Tibial nerve (tissue), 4 donors: Measurements from ENCODE around the gene MED8. TPM values are rescaled to one million over a fixed set of nuclear protein-coding genes. Genes with fewer than 3 reads are reported as not detected.

ENCODE experiments used
- DNase-seq, 2 donors: peaks; one replicate each; pipeline ENCODE4 v3.0.0-alpha.2; 2019; ENCODE audit warnings: low spot score in 2 of 2
- H3K27ac ChIP-seq, 4 donors: fragments of 200-600 bp; sonication (generic) in 3 of 4; one replicate each; pipeline ENCODE4 v1.5.1; 2017 to 2019; ENCODE audit warnings: mild to moderate bottlenecking in 1 of 4
- H3K27me3 ChIP-seq, 2 donors: fragments of 200-600 bp; sonication (generic) in 1 of 2; one replicate each; pipeline versions ENCODE4 v1.5.1 to v1.6.0; 2017 to 2019
- H3K36me3 ChIP-seq, 3 donors: fragments of 200-600 bp; sonication (generic); one replicate each; pipeline ENCODE4 v1.5.1; 2018 to 2019
- H3K4me1 ChIP-seq, 4 donors: fragments of 200-600 bp; sonication (generic) in 3 of 4; one replicate each; pipeline ENCODE4 v1.5.1; 2017 to 2019
- H3K4me3 ChIP-seq, 4 donors: fragments of 200-600 bp; sonication (generic) in 3 of 4; one replicate each; pipeline ENCODE4 v1.5.1; 2017 to 2019; ENCODE audit warnings: mild to moderate bottlenecking in 1 of 4, moderate library complexity in 1 of 4
- H3K9me3 ChIP-seq, 4 donors: fragments of 200-600 bp; sonication (generic) in 3 of 4; one replicate each; pipeline ENCODE4 v1.5.1; 2017 to 2019
- CTCF ChIP-seq, 5 experiments: fragments of 200-600 bp in 3 of 5; fragments of 450-650 bp in 2 of 5; sonication (generic) in 3 of 5; IDR thresholded peaks; one replicate each; pipeline ENCODE4 v1.5.1; 2016 to 2019; ENCODE audit warnings: antibody characterized with exemption in 5 of 5, mild to moderate bottlenecking in 3 of 5, moderate library complexity in 2 of 5
- EP300 ChIP-seq, 2 donors: sonication (generic); formaldehyde crosslinking; IDR thresholded peaks; one replicate each; pipeline ENCODE4 v1.6.1; 2017; ENCODE audit warnings: antibody characterized with exemption in 2 of 2, mild to moderate bottlenecking in 1 of 2
- POLR2A ChIP-seq, 2 donors: fragments of 450-650 bp; IDR thresholded peaks; one replicate each; pipeline ENCODE4 v1.6.1; 2017; ENCODE audit warnings: antibody characterized with exemption in 2 of 2, mild to moderate bottlenecking in 2 of 2, moderate library complexity in 2 of 2
- WGBS, 2 donors: methylation state at CpG; one replicate each; pipeline ENCODE4 v1.1.5; 2018; 5-methylcytosine and 5-hydroxymethylcytosine counted together
- total RNA-seq, 4 donors: library from RNA; depleted of rRNA; stranded (reverse); fragments of >200 nt; gene quantifications; one replicate each; pipeline ENCODE4 v1.1.0, GENCODE V29; 2016

The MED8 gene
- total RNA-seq, 4 donors from 2014 or later, result 22.8 to 35.1 (median 28.5) TPM

DNA sequence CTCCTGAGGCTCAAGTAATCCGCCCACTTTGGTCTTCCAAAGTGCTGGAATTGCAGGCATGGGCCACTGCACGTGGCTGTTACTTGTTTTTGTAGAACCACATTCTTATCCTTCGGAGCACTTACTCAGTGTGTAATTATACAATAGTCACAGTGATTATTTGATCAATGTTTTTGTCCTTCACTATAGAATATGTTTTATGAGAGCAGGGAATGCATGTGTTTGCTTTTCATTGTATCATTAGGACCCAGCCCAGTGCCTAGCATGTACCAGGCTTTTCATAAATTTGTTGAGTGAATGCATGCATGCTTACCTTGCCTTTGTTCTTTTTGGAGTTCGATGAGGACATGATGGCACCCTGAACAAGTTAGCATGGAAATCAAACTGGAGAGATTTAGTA, 5.9 kb upstream of the MED8 start:
- DNase-seq, result no peak
- H3K4me3 ChIP-seq, result no peak overlapping the region
- H3K9me3 ChIP-seq, result no peaks in the 10 kb centered on the region
- TF ChIP-seq CTCF (IDR thresholded peaks at IDR 0.05) (no peak), EP300 (IDR thresholded peaks at IDR 0.05) (no peak), POLR2A (IDR thresholded peaks at IDR 0.05) (no peak)
- H3K27ac ChIP-seq, result no peak overlapping the region
- H3K4me1 ChIP-seq, result peaks cover 0 to 16% (median 7%) of the 10 kb centered on the region in 4 donors
- H3K36me3 ChIP-seq, result peaks cover 0 to 38% (median 0%) of the 10 kb centered on the region in 3 donors
- no peaks in the 10 kb centered on the region for H3K27me3 ChIP-seq
- 81 to 88% methylated on average over 4 of the region's 4 CpGs for WGBS, 2 donors

DNA sequence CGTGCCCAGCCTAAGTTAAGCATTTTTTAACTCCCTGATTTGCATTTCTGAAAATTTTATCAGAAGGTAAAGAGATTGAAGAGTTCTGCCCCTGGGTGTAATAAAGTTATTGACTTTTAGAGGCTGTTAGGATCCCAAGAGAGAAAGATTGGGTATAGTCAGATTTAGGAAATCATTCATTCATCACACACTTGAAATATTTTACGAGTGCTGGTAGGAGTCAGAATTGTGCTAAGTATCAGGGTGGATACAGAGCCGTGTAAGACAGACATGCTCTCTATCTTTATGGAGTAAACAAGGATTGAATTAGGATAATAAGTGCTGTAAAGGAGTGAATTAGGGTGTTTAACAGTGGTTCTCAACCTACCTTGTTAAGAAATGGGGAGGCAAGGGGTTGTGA, 3.1 kb upstream of the MED8 start:
- no peak for DNase-seq
- H3K9me3 ChIP-seq, result no peaks in the 10 kb centered on the region
- 79 to 82% methylated on average over 3 of the region's 3 CpGs for WGBS, 2 donors
- peaks cover 0 to 34% (median 22%) of the 10 kb centered on the region in 4 donors for H3K4me1 ChIP-seq
- TF ChIP-seq EP300 (IDR thresholded peaks at IDR 0.05) (no peak), POLR2A (IDR thresholded peaks at IDR 0.05) (no peak), CTCF (IDR thresholded peaks at IDR 0.05) (no peak)
- no peak overlapping the region for H3K4me3 ChIP-seq
- no peak overlapping the region for H3K27ac ChIP-seq
- H3K36me3 ChIP-seq, result peaks cover 0 to 36% (median 0%) of the 10 kb centered on the region in 3 donors
- H3K27me3 ChIP-seq, result no peaks in the 10 kb centered on the region

DNA sequence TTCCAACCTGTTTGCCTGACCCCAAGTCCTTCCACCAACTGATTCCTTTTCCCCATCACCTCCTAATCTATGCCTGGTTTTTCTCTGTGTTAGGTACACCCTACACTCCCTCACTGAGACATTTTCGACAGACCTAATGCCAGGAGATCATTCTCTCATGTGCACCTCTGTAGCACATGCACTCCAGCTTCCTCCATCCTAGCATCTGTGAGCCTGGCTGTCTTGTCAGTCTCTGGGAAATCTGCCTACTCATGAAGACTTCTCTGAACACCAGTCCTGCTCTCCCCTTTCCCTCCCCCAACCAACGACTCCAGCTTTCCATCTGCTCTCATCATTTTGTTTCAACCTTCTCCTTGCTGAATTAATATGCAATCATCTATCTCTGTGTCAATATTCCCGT, 987 bp downstream of the MED8 start:
- TF ChIP-seq CTCF (IDR thresholded peaks at IDR 0.05), result no peak
- no peak for TF ChIP-seq EP300 (IDR thresholded peaks at IDR 0.05)
- TF ChIP-seq POLR2A (IDR thresholded peaks at IDR 0.05), result no peak
- Histone ChIP-seq H3K27ac (peak overlapping the region in 1 of 4 donors; percentile 90), H3K36me3 (peaks cover 0 to 40% (median 27%) of the 10 kb centered on the region in 3 donors), H3K4me1 (peaks cover 0 to 32% (median 26%) of the 10 kb centered on the region in 4 donors), H3K9me3 (no peaks in the 10 kb centered on the region), H3K27me3 (no peaks in the 10 kb centered on the region), H3K4me3 (peak overlapping the region; percentile 50 to 94 (median 72))
- 37% methylated on average over 3 of the region's 3 CpGs for WGBS, 2 donors
- no peak for DNase-seq

- H3K4me1 ChIP-seq, result peaks cover 0 to 36% (median 26%) of the 10 kb centered on the region in 4 donors
- H3K9me3 ChIP-seq, result no peaks in the 10 kb centered on the region
- H3K36me3 ChIP-seq, result peaks cover 0 to 45% (median 30%) of the 10 kb centered on the region in 3 donors
- H3K27ac ChIP-seq, result peak overlapping the region in 2 of 4 donors; percentile 23 to 90
- H3K27me3 ChIP-seq, result no peaks in the 10 kb centered on the region
- H3K4me3 ChIP-seq, result peak overlapping the region in 2 of 4 donors; percentile 68 to 75
- 33 to 37% methylated on average over 4 of the region's 4 CpGs for WGBS, 2 donors
- DNase-seq, result no peak
- TF ChIP-seq POLR2A (IDR thresholded peaks at IDR 0.05), result no peak
- TF ChIP-seq CTCF (IDR thresholded peaks at IDR 0.05), result no peak
- no peak for TF ChIP-seq EP300 (IDR thresholded peaks at IDR 0.05)
Measured at GRCh38 chr1:43387976-43388599, 1.5 kb downstream of the MED8 start.

GRCh38 chr1:43386676-43387075, 2.9 kb downstream of the MED8 start:
- peaks cover 0 to 49% (median 31%) of the 10 kb centered on the region in 4 donors for H3K4me1 ChIP-seq
- 90 to 92% methylated on average over 6 of the region's 6 CpGs for WGBS, 2 donors
- no peak for DNase-seq
- H3K27ac ChIP-seq, result no peak overlapping the region
- no peak for TF ChIP-seq CTCF (IDR thresholded peaks at IDR 0.05)
- TF ChIP-seq POLR2A (IDR thresholded peaks at IDR 0.05), result no peak
- TF ChIP-seq EP300 (IDR thresholded peaks at IDR 0.05), result no peak
- peaks cover 0 to 52% (median 34%) of the 10 kb centered on the region in 3 donors for H3K36me3 ChIP-seq
- H3K4me3 ChIP-seq, result no peak overlapping the region
- H3K9me3 ChIP-seq, result no peaks in the 10 kb centered on the region
- no peaks in the 10 kb centered on the region for H3K27me3 ChIP-seq
